GM20000 (cell line): ENCODE results near the gene MTHFR.
"Not testable (repeated sequence)": the region's sequence is repeated elsewhere in the genome, so short reads cannot be mapped to it uniquely, and the experiment has no call there.

Experiments
- DNase-seq: peaks from one replicate; pipeline ENCODE4 v3.0.0; 2012; ENCODE audit warnings: low spot score
- CTCF ChIP-seq: IDR thresholded peaks from 2 replicates; pipeline ENCODE4 v1.5.1; 2012; ENCODE audit warnings: mild to moderate bottlenecking, control low read depth; ENCODE audit errors: extremely low read depth, missing control alignments

MTHFR gene

DNA sequence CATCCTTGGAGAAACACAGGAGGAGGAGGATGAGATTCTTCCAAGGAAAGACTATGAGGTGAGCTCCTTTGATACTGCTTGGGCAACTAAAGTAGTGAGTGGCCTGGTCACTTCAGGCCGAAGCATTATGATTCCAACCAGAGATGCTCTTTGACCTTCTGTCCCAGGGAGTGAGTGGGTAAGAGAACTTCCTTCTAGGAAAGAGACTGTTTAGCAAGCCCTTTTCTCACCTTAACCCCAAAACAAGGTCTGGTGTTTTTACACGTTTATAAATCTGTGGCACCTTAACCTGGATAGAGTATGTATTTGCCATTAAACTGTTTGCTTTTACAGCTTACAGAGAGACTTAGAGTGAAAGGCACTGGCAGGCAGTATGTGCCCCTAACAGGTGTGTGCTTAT is 1.4 kb upstream of the MTHFR start:
- DNase-seq, result no peak
- no peak for TF ChIP-seq CTCF

- no peak for DNase-seq
- TF ChIP-seq CTCF, result no peak
Measured at GRCh38 chr1:11806307-11806936, 658 bp upstream of the MTHFR start.

- TF ChIP-seq CTCF, result no peak
- peak; percentile 49 for DNase-seq
Measured at GRCh38 chr1:11804666-11805421, 920 bp downstream of the MTHFR start.

- not testable (repeated sequence) for DNase-seq
Measured at GRCh38 chr1:11803924-11804665, 1.7 kb downstream of the MTHFR start.

GRCh38 chr1:11802973-11803885 is 2.5 kb downstream of the MTHFR start:
- DNase-seq, result peak; percentile 81
- TF ChIP-seq CTCF, result no peak

- no peak for DNase-seq
- TF ChIP-seq CTCF, result no peak
Measured at GRCh38 chr1:11802616-11802972, 3.2 kb downstream of the MTHFR start.

DNA sequence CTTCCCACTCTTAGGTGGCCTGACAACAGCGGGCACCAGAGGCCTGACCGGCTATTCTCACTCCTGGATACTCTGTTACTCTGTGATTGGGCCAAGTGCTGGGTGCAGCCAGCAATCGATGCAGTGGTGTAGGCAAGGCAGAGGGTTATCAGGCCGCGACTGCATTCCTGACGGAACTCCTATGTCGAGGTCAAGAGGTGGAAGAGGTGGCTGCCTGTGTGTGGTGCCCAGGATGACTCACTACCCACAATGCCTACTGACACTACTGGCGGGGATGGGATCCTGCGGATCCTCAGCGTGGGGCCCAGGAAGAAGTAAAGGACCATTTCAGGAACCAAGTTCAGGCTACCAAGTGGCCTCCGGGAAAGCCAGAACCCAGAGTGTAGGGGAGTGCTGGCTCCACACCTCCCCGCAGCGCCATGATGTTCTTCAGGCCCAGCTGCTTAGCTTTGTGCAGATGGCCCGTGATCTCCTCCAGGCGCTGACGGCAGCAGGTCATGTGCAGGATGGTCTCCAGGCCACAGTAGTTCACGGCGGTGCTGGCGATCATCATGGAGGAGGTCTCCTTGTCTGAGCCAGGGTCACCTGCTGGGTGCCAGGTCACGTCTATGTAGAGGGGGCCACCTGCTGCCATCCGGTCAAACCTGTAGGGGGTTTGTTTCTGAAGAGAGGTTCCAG is 4.9 kb downstream of the MTHFR start:
- DNase-seq, result no peak
- no peak for TF ChIP-seq CTCF
